ENCODE data around the gene EEFSEC. TPM values are rescaled to one million over a fixed set of nuclear protein-coding genes. Genes with fewer than 3 reads are reported as not detected.

The EEFSEC gene
- total RNA-seq, 6 donors from 2014 or later = 14.9 to 38.8 (median 17.9) TPM

GRCh38 chr3:128173200-128173599 is 19.9 kb downstream of the EEFSEC start:
- H3K27ac ChIP-seq = no peak overlapping the region
- no peak for ATAC-seq (ENCODE audit: low FRiP score in 2 of 2)
- no peaks in the 10 kb centered on the region for H3K9me3 ChIP-seq
- peaks cover 3 to 18% (median 14%) of the 10 kb centered on the region in 4 donors for H3K4me1 ChIP-seq
- no peaks in the 10 kb centered on the region for H3K36me3 ChIP-seq
- 84 to 91% methylated on average over 8 of the region's 8 CpGs for WGBS, 2 donors
- no peak for DNase-seq
- no peak overlapping the region for H3K4me3 ChIP-seq
- H3K27me3 ChIP-seq = no peaks in the 10 kb centered on the region
- no peak for TF ChIP-seq POLR2AphosphoS5 (IDR thresholded peaks at IDR 0.05)
- TF ChIP-seq EP300 (IDR thresholded peaks at IDR 0.05) = no peak
- no peak for TF ChIP-seq CTCF (IDR thresholded peaks at IDR 0.05)
- TF ChIP-seq POLR2A (IDR thresholded peaks at IDR 0.05) = no peak

- TF ChIP-seq POLR2AphosphoS5 (IDR thresholded peaks at IDR 0.05) = no peak
- TF ChIP-seq POLR2A (IDR thresholded peaks at IDR 0.05) = no peak
- TF ChIP-seq EP300 (IDR thresholded peaks at IDR 0.05) = no peak
- ATAC-seq (ENCODE audit: low FRiP score in 2 of 2) = no peak
- 76 to 81% methylated on average over 7 of the region's 7 CpGs for WGBS, 2 donors
- no peak for DNase-seq
- H3K27me3 ChIP-seq = no peaks in the 10 kb centered on the region
- no peak overlapping the region for H3K27ac ChIP-seq
- H3K9me3 ChIP-seq = no peaks in the 10 kb centered on the region
- no peaks in the 10 kb centered on the region for H3K36me3 ChIP-seq
- no peak overlapping the region for H3K4me3 ChIP-seq
- peaks cover 3 to 18% (median 16%) of the 10 kb centered on the region in 4 donors for H3K4me1 ChIP-seq
Measured at GRCh38 chr3:128173849-128174248, 20.6 kb downstream of the EEFSEC start.

- no peak overlapping the region for H3K27ac ChIP-seq
- peaks cover 3 to 27% (median 21%) of the 10 kb centered on the region in 4 donors for H3K4me1 ChIP-seq
- H3K36me3 ChIP-seq = no peaks in the 10 kb centered on the region
- DNase-seq (no peak), ATAC-seq (ENCODE audit: low FRiP score in 2 of 2) (peak in 1 of 2 donors; percentile 54)
- TF ChIP-seq CTCF (IDR thresholded peaks at IDR 0.05) (no peak), POLR2A (IDR thresholded peaks at IDR 0.05) (no peak), EP300 (IDR thresholded peaks at IDR 0.05) (no peak), POLR2AphosphoS5 (IDR thresholded peaks at IDR 0.05) (no peak)
- 74 to 79% methylated on average over 9 of the region's 9 CpGs for WGBS, 2 donors
- H3K27me3 ChIP-seq = no peaks in the 10 kb centered on the region
- H3K9me3 ChIP-seq = no peaks in the 10 kb centered on the region
- no peak overlapping the region for H3K4me3 ChIP-seq
Measured at GRCh38 chr3:128174675-128175590, 21.7 kb downstream of the EEFSEC start.

- H3K4me3 ChIP-seq = no peak overlapping the region
- no peak for TF ChIP-seq POLR2A (IDR thresholded peaks at IDR 0.05)
- TF ChIP-seq EP300 (IDR thresholded peaks at IDR 0.05) = no peak
- no peak for TF ChIP-seq POLR2AphosphoS5 (IDR thresholded peaks at IDR 0.05)
- TF ChIP-seq CTCF (IDR thresholded peaks at IDR 0.05) = no peak
- H3K36me3 ChIP-seq = no peaks in the 10 kb centered on the region
- 92 to 93% methylated on average over 5 of the region's 5 CpGs for WGBS, 2 donors
- peaks cover 3 to 33% (median 23%) of the 10 kb centered on the region in 4 donors for H3K4me1 ChIP-seq
- no peak for ATAC-seq (ENCODE audit: low FRiP score in 2 of 2)
- H3K27ac ChIP-seq = no peak overlapping the region
- no peaks in the 10 kb centered on the region for H3K27me3 ChIP-seq
- no peak for DNase-seq
- H3K9me3 ChIP-seq = no peaks in the 10 kb centered on the region
Measured at GRCh38 chr3:128175768-128176167, 22.5 kb downstream of the EEFSEC start.

- H3K36me3 ChIP-seq = no peaks in the 10 kb centered on the region
- no peak overlapping the region for H3K27ac ChIP-seq
- DNase-seq (no peak), ATAC-seq (ENCODE audit: low FRiP score in 2 of 2) (no peak)
- no peak overlapping the region for H3K4me3 ChIP-seq
- 83 to 84% methylated on average over 6 of the region's 6 CpGs for WGBS, 2 donors
- H3K9me3 ChIP-seq = no peaks in the 10 kb centered on the region
- TF ChIP-seq CTCF (IDR thresholded peaks at IDR 0.05) (no peak), EP300 (IDR thresholded peaks at IDR 0.05) (no peak), POLR2AphosphoS5 (IDR thresholded peaks at IDR 0.05) (no peak), POLR2A (IDR thresholded peaks at IDR 0.05) (no peak)
- H3K4me1 ChIP-seq = peaks cover 3 to 33% (median 23%) of the 10 kb centered on the region in 4 donors
- no peaks in the 10 kb centered on the region for H3K27me3 ChIP-seq
Measured at GRCh38 chr3:128176276-128176833, 23.1 kb downstream of the EEFSEC start.
